ENCODE measurements around the gene SORBS2. TPM values are rescaled to one million over a fixed set of nuclear protein-coding genes. Genes with fewer than 3 reads are reported as not detected.
A peak's percentile ranks its signal among the peaks of the same experiment; 100 is the strongest.

SORBS2 gene
- total RNA-seq, 1 donor from 2014 or later = 43.2 TPM

GRCh38 chr4:185786422-185786821 is 25.6 kb downstream of the SORBS2 start:
- Mint-ChIP-seq H3K27me3 (no peaks in the 10 kb centered on the region), H3K4me3 (no peak overlapping the region), H3K27ac (no peak overlapping the region), H3K36me3 (no peaks in the 10 kb centered on the region), H3K4me1 (ENCODE audit: unreplicated experiment) (peaks cover 7% of the 10 kb centered on the region), H3K9me3 (no peaks in the 10 kb centered on the region)
- no peak for TF ChIP-seq CTCF (conservative IDR thresholded peaks at IDR 0.05)
- DNase-seq (ENCODE audit: extremely low spot score, unreplicated experiment) = no peak

- no peaks in the 10 kb centered on the region for H3K36me3 Mint-ChIP-seq
- H3K4me3 Mint-ChIP-seq = no peak overlapping the region
- peaks cover 10% of the 10 kb centered on the region for H3K4me1 Mint-ChIP-seq (ENCODE audit: unreplicated experiment)
- no peak overlapping the region for H3K27ac Mint-ChIP-seq
- no peaks in the 10 kb centered on the region for H3K9me3 Mint-ChIP-seq
- TF ChIP-seq CTCF (conservative IDR thresholded peaks at IDR 0.05) = no peak
- no peak for DNase-seq (ENCODE audit: extremely low spot score, unreplicated experiment)
- H3K27me3 Mint-ChIP-seq = no peaks in the 10 kb centered on the region
Measured at GRCh38 chr4:185783574-185783973, 28.4 kb downstream of the SORBS2 start.

GRCh38 chr4:185782523-185782922 is 29.5 kb downstream of the SORBS2 start:
- no peak for TF ChIP-seq CTCF (conservative IDR thresholded peaks at IDR 0.05)
- Mint-ChIP-seq H3K27ac (no peak overlapping the region), H3K27me3 (no peaks in the 10 kb centered on the region), H3K4me3 (no peak overlapping the region), H3K4me1 (ENCODE audit: unreplicated experiment) (peaks cover 10% of the 10 kb centered on the region), H3K36me3 (no peaks in the 10 kb centered on the region), H3K9me3 (no peaks in the 10 kb centered on the region)
- DNase-seq (ENCODE audit: extremely low spot score, unreplicated experiment) = no peak

- TF ChIP-seq CTCF (conservative IDR thresholded peaks at IDR 0.05) = no peak
- Mint-ChIP-seq H3K4me3 (no peak overlapping the region), H3K27me3 (no peaks in the 10 kb centered on the region), H3K9me3 (no peaks in the 10 kb centered on the region), H3K4me1 (ENCODE audit: unreplicated experiment) (peaks cover 6% of the 10 kb centered on the region), H3K36me3 (no peaks in the 10 kb centered on the region), H3K27ac (peak overlapping the region; percentile 50)
- no peak for DNase-seq (ENCODE audit: extremely low spot score, unreplicated experiment)
Measured at GRCh38 chr4:185781555-185782215, 30.3 kb downstream of the SORBS2 start.

- no peak overlapping the region for H3K27ac Mint-ChIP-seq
- no peak overlapping the region for H3K4me3 Mint-ChIP-seq
- H3K27me3 Mint-ChIP-seq = no peaks in the 10 kb centered on the region
- no peak for TF ChIP-seq CTCF (conservative IDR thresholded peaks at IDR 0.05)
- H3K9me3 Mint-ChIP-seq = no peaks in the 10 kb centered on the region
- DNase-seq (ENCODE audit: extremely low spot score, unreplicated experiment) = no peak
- H3K36me3 Mint-ChIP-seq = no peaks in the 10 kb centered on the region
- peaks cover 11% of the 10 kb centered on the region for H3K4me1 Mint-ChIP-seq (ENCODE audit: unreplicated experiment)
Measured at GRCh38 chr4:185780472-185780871, 31.5 kb downstream of the SORBS2 start.

All from type B pancreatic cell (in vitro differentiated cells).